Calu3 (cell line): Measurements from ENCODE around the gene TRIM3. TPM values are rescaled to one million over a fixed set of nuclear protein-coding genes. Genes with fewer than 3 reads are reported as not detected.

Source experiments
- BruUV-seq: library from RNA; stranded (reverse); fragments of 400-500 nt; replicated peaks from 2 replicates; lab custom pipeline; 2021; lab: Mats Ljungman, UMichigan
- CTCF ChIA-PET: fragments of 300-600 bp; sonication (Branson Sonifier 250); formaldehyde crosslinking; loops from one replicate; lab custom pipeline; 2022; ENCODE audit warnings: antibody characterized with exemption; lab: Charles Lee
- DNase-seq: peaks from one replicate; pipeline ENCODE4 v3.0.0; 2022
- H3K27ac Mint-ChIP-seq: one replicate; pipeline ENCODE4 v1.8.0; 2022; ENCODE audit warnings: mixed read lengths; ENCODE audit not compliant: unreplicated experiment
- H3K27me3 Mint-ChIP-seq: one replicate; pipeline ENCODE4 v1.8.0; 2022; ENCODE audit warnings: mixed read lengths; ENCODE audit not compliant: unreplicated experiment
- H3K36me3 Mint-ChIP-seq: one replicate; pipeline ENCODE4 v1.8.0; 2022; ENCODE audit warnings: mild to moderate bottlenecking, moderate library complexity, mixed read lengths; ENCODE audit not compliant: insufficient read depth, unreplicated experiment
- H3K4me1 Mint-ChIP-seq: one replicate; pipeline ENCODE4 v1.8.0; 2022; ENCODE audit warnings: mild to moderate bottlenecking, low read depth, mixed read lengths; ENCODE audit not compliant: unreplicated experiment
- H3K4me3 Mint-ChIP-seq: one replicate; pipeline ENCODE4 v1.8.0; 2022; ENCODE audit warnings: mild to moderate bottlenecking, low read depth, moderate library complexity, mixed read lengths; ENCODE audit not compliant: unreplicated experiment
- H3K9me3 Mint-ChIP-seq: one replicate; pipeline ENCODE4 v1.8.0; 2022; ENCODE audit warnings: low read depth, mixed read lengths; ENCODE audit not compliant: unreplicated experiment
- intact Hi-C: fragments of 100-400 bp; cut with micrococcal nuclease; formaldehyde crosslinking; loops from one replicate; pipeline ENCODE4 v1.10.0; 2022; ENCODE audit not compliant: unreplicated experiment
- total RNA-seq: library from RNA; stranded (reverse); gene quantifications from 2 replicates; pipeline ENCODE4 v1.2.3, GENCODE V29; 2022
- TF ChIP-seq, protein P1 (sequence below): fragments of 200-600 bp; IDR thresholded peaks from one replicate; pipeline ENCODE4 v1.8.0; 2022; ENCODE audit warnings: antibody characterized with exemption; ENCODE audit not compliant: unreplicated experiment

The TRIM3 gene
- total RNA-seq, 1 experiment from 2014 or later: 10.6 TPM

- no peak for DNase-seq
- TF ChIP-seq, protein P1, sequence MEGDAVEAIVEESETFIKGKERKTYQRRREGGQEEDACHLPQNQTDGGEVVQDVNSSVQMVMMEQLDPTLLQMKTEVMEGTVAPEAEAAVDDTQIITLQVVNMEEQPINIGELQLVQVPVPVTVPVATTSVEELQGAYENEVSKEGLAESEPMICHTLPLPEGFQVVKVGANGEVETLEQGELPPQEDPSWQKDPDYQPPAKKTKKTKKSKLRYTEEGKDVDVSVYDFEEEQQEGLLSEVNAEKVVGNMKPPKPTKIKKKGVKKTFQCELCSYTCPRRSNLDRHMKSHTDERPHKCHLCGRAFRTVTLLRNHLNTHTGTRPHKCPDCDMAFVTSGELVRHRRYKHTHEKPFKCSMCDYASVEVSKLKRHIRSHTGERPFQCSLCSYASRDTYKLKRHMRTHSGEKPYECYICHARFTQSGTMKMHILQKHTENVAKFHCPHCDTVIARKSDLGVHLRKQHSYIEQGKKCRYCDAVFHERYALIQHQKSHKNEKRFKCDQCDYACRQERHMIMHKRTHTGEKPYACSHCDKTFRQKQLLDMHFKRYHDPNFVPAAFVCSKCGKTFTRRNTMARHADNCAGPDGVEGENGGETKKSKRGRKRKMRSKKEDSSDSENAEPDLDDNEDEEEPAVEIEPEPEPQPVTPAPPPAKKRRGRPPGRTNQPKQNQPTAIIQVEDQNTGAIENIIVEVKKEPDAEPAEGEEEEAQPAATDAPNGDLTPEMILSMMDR: no peak
- Mint-ChIP-seq H3K4me1 (peaks cover 10% of the 10 kb centered on the region), H3K27ac (no peak overlapping the region), H3K27me3 (peaks cover 18% of the 10 kb centered on the region), H3K36me3 (no peaks in the 10 kb centered on the region), H3K9me3 (no peaks in the 10 kb centered on the region), H3K4me3 (no peak overlapping the region)
- intact Hi-C loops: no loop called here
- BruUV-seq: no TSS peak
- CTCF ChIA-PET: interaction anchor here (0.6 kb wide), 2 partner anchors 17 to 703 kb away, joined by 4 read pairs; no protein-coding TSS in a partner anchor
Observed at GRCh38 chr11:6402561-6402981, 71.2 kb downstream of the TRIM3 start.

GRCh38 chr11:6402061-6402470 is 71.7 kb downstream of the TRIM3 start:
- no TSS peak for BruUV-seq
- TF ChIP-seq, protein P1: no peak
- intact Hi-C loops: no loop called here
- no peaks in the 10 kb centered on the region for H3K36me3 Mint-ChIP-seq
- peaks cover 15% of the 10 kb centered on the region for H3K4me1 Mint-ChIP-seq
- no peak overlapping the region for H3K27ac Mint-ChIP-seq
- CTCF ChIA-PET: no interaction called here
- H3K9me3 Mint-ChIP-seq: no peaks in the 10 kb centered on the region
- peaks cover 16% of the 10 kb centered on the region for H3K27me3 Mint-ChIP-seq
- DNase-seq: no peak
- no peak overlapping the region for H3K4me3 Mint-ChIP-seq

DNA sequence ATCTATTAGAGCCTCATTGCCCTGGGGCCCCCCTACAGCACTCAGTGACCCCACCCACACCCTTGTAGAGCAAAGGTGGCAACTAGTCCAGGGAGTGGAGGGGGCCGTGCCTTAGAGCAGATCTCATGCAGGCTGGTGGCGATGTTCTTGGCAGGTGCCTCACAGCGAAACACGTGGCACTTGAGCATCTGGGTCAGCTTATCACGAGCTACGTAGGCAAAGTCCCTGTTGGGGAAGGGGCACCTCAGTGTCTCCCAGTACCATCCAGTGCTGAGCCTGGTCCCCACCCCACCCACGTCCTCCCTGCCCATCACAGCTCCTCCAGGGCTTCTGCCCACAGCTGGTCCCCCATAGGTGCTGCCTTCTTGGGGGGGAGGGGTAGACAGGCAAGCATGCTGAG is 72.3 kb downstream of the TRIM3 start:
- H3K27me3 Mint-ChIP-seq: peaks cover 10% of the 10 kb centered on the region
- CTCF ChIA-PET: no interaction called here
- peaks cover 20% of the 10 kb centered on the region for H3K4me1 Mint-ChIP-seq
- no peak overlapping the region for H3K4me3 Mint-ChIP-seq
- no peaks in the 10 kb centered on the region for H3K36me3 Mint-ChIP-seq
- no peaks in the 10 kb centered on the region for H3K9me3 Mint-ChIP-seq
- no peak overlapping the region for H3K27ac Mint-ChIP-seq
- intact Hi-C loops: no loop called here
- no TSS peak for BruUV-seq
- TF ChIP-seq, protein P1: no peak
- DNase-seq: no peak

GRCh38 chr11:6400431-6401345 is 73.1 kb downstream of the TRIM3 start:
- CTCF ChIA-PET: no interaction called here
- Mint-ChIP-seq H3K27ac (no peak overlapping the region), H3K4me1 (peaks cover 20% of the 10 kb centered on the region), H3K4me3 (no peak overlapping the region), H3K27me3 (peaks cover 2% of the 10 kb centered on the region), H3K36me3 (no peaks in the 10 kb centered on the region), H3K9me3 (no peaks in the 10 kb centered on the region)
- intact Hi-C loops: no loop called here
- DNase-seq: no peak
- no TSS peak for BruUV-seq
- TF ChIP-seq, protein P1: no peak

Other genes starting within 250 kb of the TRIM3 start
- gene FHIP1B, start 239.3 kb downstream of the TRIM3 start, total RNA-seq: 39.7 and 43.9 TPM in 2 replicates
- 0.32 TPM in 1 of 2 replicates, not detected in the other for gene CNGA4, start 234.9 kb downstream of the TRIM3 start, total RNA-seq
- gene CCKBR, start 214.1 kb downstream of the TRIM3 start, total RNA-seq: not detected in 2 replicates
- 19.5 and 26.4 TPM in 2 replicates for gene CAVIN3, start 153.4 kb downstream of the TRIM3 start, total RNA-seq
- 21.2 and 25.6 TPM in 2 replicates for gene SMPD1, start 83.5 kb downstream of the TRIM3 start, total RNA-seq
- 2.8 and 2.9 TPM in 2 replicates for gene APBB1, start 54.8 kb downstream of the TRIM3 start, total RNA-seq
- 0.45 and 11.0 TPM in 2 replicates for gene HPX, start 33.0 kb downstream of the TRIM3 start, total RNA-seq
- gene ARFIP2, start 7.4 kb upstream of the TRIM3 start, total RNA-seq: 72.2 and 74.9 TPM in 2 replicates
- gene TIMM10B, start 7.6 kb upstream of the TRIM3 start, total RNA-seq: 41.7 and 45.7 TPM in 2 replicates
- gene DNHD1, start 23.3 kb upstream of the TRIM3 start, total RNA-seq: 41.2 and 41.8 TPM in 2 replicates
- gene RRP8, start 129.7 kb upstream of the TRIM3 start, total RNA-seq: 17.4 and 22.8 TPM in 2 replicates
- 85.7 and 87.0 TPM in 2 replicates for gene ILK, start 129.8 kb upstream of the TRIM3 start, total RNA-seq
- 175 and 187 TPM in 2 replicates for gene TAF10, start 138.3 kb upstream of the TRIM3 start, total RNA-seq
- 70.6 and 71.5 TPM in 2 replicates for gene TPP1, start 145.5 kb upstream of the TRIM3 start, total RNA-seq
- 0.02 TPM in 1 of 2 replicates, not detected in the other for gene DCHS1, start 181.9 kb upstream of the TRIM3 start, total RNA-seq
- 78.2 and 84.0 TPM in 2 replicates for gene MRPL17, start 209.4 kb upstream of the TRIM3 start, total RNA-seq